ENCODE measurements around the gene MICAL3. TPM values are rescaled to one million over a fixed set of nuclear protein-coding genes. Genes with fewer than 3 reads are reported as not detected.

The MICAL3 gene
- total and polyA plus RNA-seq, 2 of the 8 experiments (the other 6 are each of a cell fraction or from before 2014, with no cell fraction given), result 8.3 to 41.8 TPM

DNA sequence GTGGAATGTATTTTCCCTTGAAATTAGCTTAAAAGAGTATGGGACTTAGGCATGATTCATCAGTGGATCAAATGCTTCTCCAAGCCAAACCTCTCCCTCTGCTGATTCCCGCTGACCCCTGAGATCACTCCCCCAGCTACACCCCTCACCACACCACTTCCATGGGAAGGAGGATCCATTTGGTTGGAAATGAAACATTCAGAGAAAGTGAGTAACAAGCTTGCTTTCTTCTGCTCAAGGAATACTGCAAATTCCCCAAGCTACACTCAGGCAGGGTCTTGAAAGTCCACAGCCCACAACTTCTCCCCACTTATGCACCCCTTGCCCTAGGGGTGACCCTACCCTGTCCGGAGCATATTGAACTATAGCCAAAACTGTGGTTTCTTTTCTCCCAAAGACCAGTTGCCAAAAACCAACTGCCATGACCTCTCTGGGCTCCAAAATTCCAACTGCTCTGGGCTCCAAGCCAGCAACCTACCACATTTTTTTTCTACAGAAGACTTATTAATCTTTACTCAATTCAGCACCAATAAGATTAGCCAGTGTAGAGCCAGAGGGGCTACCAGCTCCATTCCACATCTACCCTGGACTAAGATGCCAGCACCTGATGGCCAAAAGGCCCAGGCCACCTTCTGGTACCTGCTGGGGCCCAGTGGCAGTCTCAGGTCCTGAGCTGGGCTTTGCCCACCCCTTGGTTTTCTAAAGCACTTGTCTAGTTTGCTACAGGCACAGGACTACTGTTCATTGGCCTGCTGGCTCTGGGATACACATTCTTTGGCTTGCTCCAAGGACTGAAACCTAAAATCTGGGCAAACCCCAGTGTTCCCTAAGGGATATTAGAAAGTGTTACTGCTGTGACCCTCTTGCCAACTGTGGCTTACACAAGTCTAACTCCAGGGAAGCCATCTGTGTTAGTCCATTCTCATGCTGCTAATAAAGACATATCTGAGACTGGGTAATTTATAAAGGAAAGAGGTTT lies 101.1 kb downstream of the MICAL3 start:
- Histone ChIP-seq H3K27me3 (replicated peaks in 1 of 4; ENCODE audit: control insufficient read depth in 3 of 4, extremely low read depth in 1 of 4, insufficient read depth in 3 of 4, low read length in 3 of 4) (no peaks in the 10 kb centered on the region), H3K14ac (ENCODE audit: insufficient read length) (no peak overlapping the region), H3K36me3 (ENCODE audit: control insufficient read depth in 2 of 4, insufficient read depth in 4 of 4, low read length in 3 of 4) (no peaks in the 10 kb centered on the region), H2BK120ac (replicated peaks; ENCODE audit: low read depth, low read length) (no peak overlapping the region), H3K23ac (ENCODE audit: insufficient read length) (no peak overlapping the region), H3K79me2 (ENCODE audit: control insufficient read depth in 1 of 2, insufficient read depth in 2 of 2, low read length in 2 of 2) (peaks cover 0 to 66% of the 10 kb centered on the region in 2 experiments), H3K4me1 (replicated peaks in 1 of 4; ENCODE audit: control insufficient read depth in 3 of 4, insufficient read depth in 4 of 4, low read length in 3 of 4) (peaks cover 16 to 32% (median 23%) of the 10 kb centered on the region in 4 experiments), H2BK15ac (ENCODE audit: low read length) (peak overlapping the region; percentile 73; the same call in 1 of the 2 replicates), H3K27ac (ENCODE audit: low read depth, low read length) (no peak overlapping the region), H3K23me2 (ENCODE audit: low read depth, low read length) (no peaks in the 10 kb centered on the region), H2BK5ac (ENCODE audit: low read depth, low read length) (no peak overlapping the region), H2AFZ (ENCODE audit: low read length) (no peak overlapping the region), H3K79me1 (ENCODE audit: low read depth, low read length) (peaks cover 11% of the 10 kb centered on the region; the same call in 1 of the 2 replicates), H3K18ac (ENCODE audit: extremely low read depth, low read length) (no peak overlapping the region), H2BK12ac (ENCODE audit: low read depth, low read length) (peak overlapping the region; percentile 53; the same call in 1 of the 2 replicates), H3K4me2 (ENCODE audit: insufficient read depth in 1 of 2, low read depth in 2 of 2, low read length in 2 of 2) (peak overlapping the region; percentile 70 to 75; a peak in 2 of 4 replicates), H2BK20ac (ENCODE audit: low read length) (peak overlapping the region; percentile 55; the same call in 1 of the 2 replicates), H3K56ac (replicated peaks; ENCODE audit: insufficient read length, low read depth, low read length) (no peak overlapping the region), H3K9ac (replicated peaks in 1 of 4; ENCODE audit: extremely low read depth in 1 of 4, low read depth in 3 of 4, low read length in 3 of 4) (no peak overlapping the region), H3K9me3 (ENCODE audit: insufficient read depth in 2 of 2, low read depth in 1 of 2, low read length in 1 of 2) (no peaks in the 10 kb centered on the region), H4K8ac (ENCODE audit: extremely low read depth, insufficient read depth, low read length) (no peak overlapping the region), H3K4me3 (ENCODE audit: extremely low read depth in 1 of 4, insufficient read depth in 2 of 4, low read depth in 3 of 4, low read length in 4 of 4) (no peak overlapping the region), H4K91ac (replicated peaks; ENCODE audit: insufficient read length, low read length) (no peak overlapping the region), H3K4ac (replicated peaks; ENCODE audit: insufficient read length, low read depth, low read length) (no peak overlapping the region), H2AK5ac (ENCODE audit: low read depth, low read length) (peak overlapping the region; percentile 18; the same call in 1 of the 2 replicates), H4K20me1 (replicated peaks in 1 of 2; ENCODE audit: control insufficient read depth in 1 of 2, insufficient read depth in 2 of 2, low read length in 2 of 2) (peaks cover 9 to 17% of the 10 kb centered on the region in 2 experiments), H4K5ac (ENCODE audit: insufficient read length, low read depth, low read length) (no peak overlapping the region)
- 97% methylated on average over 2 of the region's 2 CpGs; no CpG with 5 or more reads in 1 of the 2 experiments for WGBS, 2 experiments (ENCODE audit: extremely low coverage in 1 of 2, insufficient coverage in 1 of 2, insufficient read length in 1 of 2, insufficient replicate concordance in 2 of 2, low coverage in 1 of 2, low lambda C conversion rate in 2 of 2, missing lambda C conversion rate in 1 of 2)
- no peak for DNase-seq (ENCODE audit: low read depth in 1 of 2, low spot score in 2 of 2)
- CTCF ChIA-PET (ENCODE audit: partially characterized antibody), result interaction anchor here (0.6 to 3.8 kb wide), 10 partner anchors 13 to 180 kb away, joined by 3 to 12 read pairs (median 3); no protein-coding TSS in a partner anchor
- POLR2A ChIA-PET (ENCODE audit: partially characterized antibody), result interaction anchor here (1.7 kb wide), 1 partner anchor 8 kb away, joined by 6 read pairs; no protein-coding TSS in a partner anchor
- FAIRE-seq, result no peak
- no peak for TF ChIP-seq TEAD4 (IDR thresholded peaks at IDR 0.05; ENCODE audit: low read depth, low read length)
- no peak for TF ChIP-seq TAF1 (IDR thresholded peaks at IDR 0.05; ENCODE audit: low read depth, low read length)
- no peak for TF ChIP-seq CEBPB (IDR thresholded peaks at IDR 0.05; ENCODE audit: low read depth, low read length)
- no peak for TF ChIP-seq KDM1A (IDR thresholded peaks at IDR 0.05; ENCODE audit: borderline replicate concordance, low read length)
- no peak for TF ChIP-seq CTBP2 (IDR thresholded peaks at IDR 0.05; ENCODE audit: borderline replicate concordance, insufficient read depth, insufficient read length, low read length)
- TF ChIP-seq TBP (IDR thresholded peaks at IDR 0.05; ENCODE audit: low read depth, low read length), result no peak
- TF ChIP-seq, protein P1, sequence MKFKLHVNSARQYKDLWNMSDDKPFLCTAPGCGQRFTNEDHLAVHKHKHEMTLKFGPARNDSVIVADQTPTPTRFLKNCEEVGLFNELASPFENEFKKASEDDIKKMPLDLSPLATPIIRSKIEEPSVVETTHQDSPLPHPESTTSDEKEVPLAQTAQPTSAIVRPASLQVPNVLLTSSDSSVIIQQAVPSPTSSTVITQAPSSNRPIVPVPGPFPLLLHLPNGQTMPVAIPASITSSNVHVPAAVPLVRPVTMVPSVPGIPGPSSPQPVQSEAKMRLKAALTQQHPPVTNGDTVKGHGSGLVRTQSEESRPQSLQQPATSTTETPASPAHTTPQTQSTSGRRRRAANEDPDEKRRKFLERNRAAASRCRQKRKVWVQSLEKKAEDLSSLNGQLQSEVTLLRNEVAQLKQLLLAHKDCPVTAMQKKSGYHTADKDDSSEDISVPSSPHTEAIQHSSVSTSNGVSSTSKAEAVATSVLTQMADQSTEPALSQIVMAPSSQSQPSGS (IDR thresholded peaks at IDR 0.05; ENCODE audit: low read length), result no peak
- TF ChIP-seq TAF7 (optimal IDR thresholded peaks at IDR 0.05; ENCODE audit: borderline replicate concordance, low read depth, low read length), result no peak
